ENCODE data around the gene LAD1. TPM values are rescaled to one million over a fixed set of nuclear protein-coding genes. Genes with fewer than 3 reads are reported as not detected.

Gene LAD1
- polyA plus RNA-seq, 1 donor from 2014 or later = not detected

DNA sequence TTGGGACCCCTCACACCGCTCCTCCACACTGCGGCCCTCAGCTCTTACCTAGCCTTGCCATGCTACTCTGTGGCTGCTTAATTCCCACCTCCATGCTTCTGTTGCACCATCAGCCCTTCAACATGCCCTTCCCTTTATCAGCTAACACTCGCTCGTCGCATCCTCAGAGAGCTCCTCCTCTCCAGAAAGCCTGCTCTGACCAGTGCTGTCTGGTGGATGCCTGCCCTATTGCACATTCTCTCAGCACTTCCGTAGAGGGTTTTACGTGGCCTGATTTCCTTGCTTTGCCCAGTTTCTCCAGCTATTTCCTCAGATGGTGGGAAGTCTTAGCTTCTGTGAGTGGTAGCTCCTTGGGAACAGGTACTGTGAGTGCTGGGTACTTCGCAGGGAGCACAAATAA, 10.3 kb upstream of the LAD1 start:
- Histone ChIP-seq H3K4me2 (ENCODE audit: low read length) (no peak overlapping the region), H3K27me3 (ENCODE audit: insufficient read depth, low read depth, low read length) (no peaks in the 10 kb centered on the region), H3K9me3 (ENCODE audit: low read length) (no peaks in the 10 kb centered on the region), H3K9ac (ENCODE audit: low read length) (no peak overlapping the region), H3K9me2 (ENCODE audit: insufficient read depth, low read length) (no peaks in the 10 kb centered on the region), H2AFZ (ENCODE audit: low read depth, low read length) (no peak overlapping the region), H3K36me3 (ENCODE audit: insufficient read depth, low read length) (no peaks in the 10 kb centered on the region), H3K79me2 (replicated peaks; ENCODE audit: insufficient read depth, low read length) (no peaks in the 10 kb centered on the region), H3K27ac (ENCODE audit: low read length) (no peak overlapping the region), H3F3A (ENCODE audit: insufficient read depth, low read length, poor library complexity, severe bottlenecking) (no peaks in the 10 kb centered on the region), H4K20me1 (ENCODE audit: insufficient read depth) (no peaks in the 10 kb centered on the region), H3K4me3 (ENCODE audit: low read length) (no peak overlapping the region)
- TF ChIP-seq TAF1 (IDR thresholded peaks at IDR 0.05; ENCODE audit: low read depth) (no peak), CTCF (IDR thresholded peaks at IDR 0.05; ENCODE audit: poor library complexity, severe bottlenecking) (no peak), EP300 (conservative IDR thresholded peaks at IDR 0.05; ENCODE audit: poor library complexity, severe bottlenecking) (no peak), EZH2 (IDR thresholded peaks at IDR 0.05; ENCODE audit: borderline replicate concordance, insufficient read depth, low read length, poor library complexity, severe bottlenecking) (no peak), SMC3 (conservative IDR thresholded peaks at IDR 0.05; ENCODE audit: poor library complexity) (no peak), REST (IDR thresholded peaks at IDR 0.05; ENCODE audit: borderline replicate concordance) (no peak), RAD21 (conservative IDR thresholded peaks at IDR 0.05) (no peak), MXI1 (conservative IDR thresholded peaks at IDR 0.05; ENCODE audit: poor library complexity, severe bottlenecking) (no peak), POLR2AphosphoS5 (IDR thresholded peaks at IDR 0.05) (no peak)

DNA sequence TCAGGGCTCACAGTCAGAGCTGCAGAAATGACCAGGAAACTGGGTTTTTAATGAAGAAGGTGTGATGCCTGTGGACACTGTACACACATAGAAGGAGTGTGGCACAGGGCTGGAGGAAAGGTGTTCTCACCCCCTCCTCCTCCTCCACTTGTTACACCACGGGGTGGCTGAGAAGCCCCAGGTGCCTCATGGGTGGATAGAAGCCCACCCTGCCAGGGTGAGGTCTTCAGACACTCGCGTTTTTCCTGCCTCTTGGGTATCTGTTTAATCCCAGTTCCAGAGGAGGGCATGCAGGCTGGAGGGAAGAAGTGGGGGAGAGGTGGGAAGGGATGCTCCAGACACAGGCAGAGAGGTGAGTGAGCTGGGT, 9.7 kb upstream of the LAD1 start:
- Histone ChIP-seq H3F3A (ENCODE audit: insufficient read depth, low read length, poor library complexity, severe bottlenecking) (no peaks in the 10 kb centered on the region), H4K20me1 (ENCODE audit: insufficient read depth) (no peaks in the 10 kb centered on the region), H3K36me3 (ENCODE audit: insufficient read depth, low read length) (no peaks in the 10 kb centered on the region), H3K9me3 (ENCODE audit: low read length) (no peaks in the 10 kb centered on the region), H2AFZ (ENCODE audit: low read depth, low read length) (no peak overlapping the region), H3K27ac (ENCODE audit: low read length) (no peak overlapping the region), H3K4me2 (ENCODE audit: low read length) (no peak overlapping the region), H3K79me2 (replicated peaks; ENCODE audit: insufficient read depth, low read length) (no peaks in the 10 kb centered on the region), H3K9ac (ENCODE audit: low read length) (no peak overlapping the region), H3K9me2 (ENCODE audit: insufficient read depth, low read length) (no peaks in the 10 kb centered on the region), H3K27me3 (ENCODE audit: insufficient read depth, low read depth, low read length) (no peaks in the 10 kb centered on the region), H3K4me3 (ENCODE audit: low read length) (no peak overlapping the region)
- TF ChIP-seq REST (IDR thresholded peaks at IDR 0.05; ENCODE audit: borderline replicate concordance) (no peak), TAF1 (IDR thresholded peaks at IDR 0.05; ENCODE audit: low read depth) (no peak), EP300 (conservative IDR thresholded peaks at IDR 0.05; ENCODE audit: poor library complexity, severe bottlenecking) (no peak), RAD21 (conservative IDR thresholded peaks at IDR 0.05) (no peak), SMC3 (conservative IDR thresholded peaks at IDR 0.05; ENCODE audit: poor library complexity) (no peak), POLR2AphosphoS5 (IDR thresholded peaks at IDR 0.05) (no peak), MXI1 (conservative IDR thresholded peaks at IDR 0.05; ENCODE audit: poor library complexity, severe bottlenecking) (no peak), CTCF (IDR thresholded peaks at IDR 0.05; ENCODE audit: poor library complexity, severe bottlenecking) (no peak), EZH2 (IDR thresholded peaks at IDR 0.05; ENCODE audit: borderline replicate concordance, insufficient read depth, low read length, poor library complexity, severe bottlenecking) (no peak)

Data from neural cell (in vitro differentiated cells).